ENCODE results near the gene NXPE3.
A peak's percentile ranks its signal among the peaks of the same experiment; 100 is the strongest.

NXPE3 gene

DNA sequence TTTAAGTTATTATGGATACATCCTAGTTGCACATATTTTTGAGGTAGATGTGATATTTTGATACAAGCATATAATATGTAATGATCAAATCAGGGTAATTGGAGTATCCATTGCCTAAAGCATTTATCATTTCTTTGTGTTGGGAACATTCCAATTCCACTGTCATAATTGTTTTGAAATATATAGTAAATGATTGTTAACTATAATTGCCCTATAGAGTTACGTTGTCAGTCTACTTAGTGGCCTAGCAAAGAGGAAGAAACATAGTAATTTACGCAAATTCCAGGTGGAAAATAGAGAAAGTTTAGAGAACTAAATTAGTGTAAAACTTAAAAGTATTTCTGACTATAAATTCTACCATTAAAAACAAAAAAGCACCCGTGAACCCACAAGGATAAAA, 24.9 kb downstream of the NXPE3 start:
- Histone ChIP-seq H3K4me1 (ENCODE audit: control insufficient read depth, low read length) (peaks cover 1% of the 10 kb centered on the region; the same call in 1 of the 2 replicates), H3K36me3 (ENCODE audit: control insufficient read depth, low read length) (peaks cover 50% of the 10 kb centered on the region), H3K27ac (ENCODE audit: low read depth, low read length) (no peak overlapping the region), H3K9me3 (ENCODE audit: control insufficient read depth, insufficient read depth, low read length) (no peaks in the 10 kb centered on the region), H3K79me2 (ENCODE audit: control insufficient read depth, low read length) (0 out of 2 replicates have a peak, but pooled peaks cover 8% of the 10 kb centered on the region), H3K4me2 (ENCODE audit: low read length) (no peak overlapping the region), H3F3A (ENCODE audit: control insufficient read depth, insufficient read depth) (peaks cover 3% of the 10 kb centered on the region; the same call in 1 of the 2 replicates), H3K4me3 (ENCODE audit: low read length) (no peak overlapping the region), H3K27me3 (ENCODE audit: control insufficient read depth, low read length) (no peaks in the 10 kb centered on the region), H4K20me1 (ENCODE audit: control insufficient read depth, insufficient read depth, low read depth, low read length) (no peaks in the 10 kb centered on the region), H3K9me2 (replicated peaks; ENCODE audit: control insufficient read depth, low read length) (no peaks in the 10 kb centered on the region)
- TF ChIP-seq, protein P1, sequence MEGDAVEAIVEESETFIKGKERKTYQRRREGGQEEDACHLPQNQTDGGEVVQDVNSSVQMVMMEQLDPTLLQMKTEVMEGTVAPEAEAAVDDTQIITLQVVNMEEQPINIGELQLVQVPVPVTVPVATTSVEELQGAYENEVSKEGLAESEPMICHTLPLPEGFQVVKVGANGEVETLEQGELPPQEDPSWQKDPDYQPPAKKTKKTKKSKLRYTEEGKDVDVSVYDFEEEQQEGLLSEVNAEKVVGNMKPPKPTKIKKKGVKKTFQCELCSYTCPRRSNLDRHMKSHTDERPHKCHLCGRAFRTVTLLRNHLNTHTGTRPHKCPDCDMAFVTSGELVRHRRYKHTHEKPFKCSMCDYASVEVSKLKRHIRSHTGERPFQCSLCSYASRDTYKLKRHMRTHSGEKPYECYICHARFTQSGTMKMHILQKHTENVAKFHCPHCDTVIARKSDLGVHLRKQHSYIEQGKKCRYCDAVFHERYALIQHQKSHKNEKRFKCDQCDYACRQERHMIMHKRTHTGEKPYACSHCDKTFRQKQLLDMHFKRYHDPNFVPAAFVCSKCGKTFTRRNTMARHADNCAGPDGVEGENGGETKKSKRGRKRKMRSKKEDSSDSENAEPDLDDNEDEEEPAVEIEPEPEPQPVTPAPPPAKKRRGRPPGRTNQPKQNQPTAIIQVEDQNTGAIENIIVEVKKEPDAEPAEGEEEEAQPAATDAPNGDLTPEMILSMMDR (IDR thresholded peaks at IDR 0.05; ENCODE audit: low read depth, low read length, poor library complexity, severe bottlenecking) = no peak
- no peak for TF ChIP-seq EZH2phosphoT487 (IDR thresholded peaks at IDR 0.05; ENCODE audit: borderline replicate concordance, low read length)

DNA sequence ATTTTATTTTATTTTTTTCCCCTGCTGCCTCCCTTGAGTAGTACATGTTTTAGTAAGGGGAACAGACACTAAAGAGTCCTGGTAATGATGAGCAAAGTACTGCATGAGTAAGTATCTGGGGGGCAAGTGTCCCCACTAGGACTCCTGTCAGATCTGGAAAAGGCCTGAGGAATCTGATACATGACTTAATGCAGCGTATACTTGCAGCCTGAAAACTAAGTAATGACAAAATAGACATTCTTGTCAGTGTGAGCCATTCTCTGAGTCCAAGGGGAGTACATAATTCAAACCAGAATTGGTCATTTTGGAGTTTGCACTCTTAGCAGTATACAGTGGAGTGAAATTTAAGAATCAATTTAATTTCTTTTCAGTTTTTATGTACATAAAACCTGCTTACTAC, 27.5 kb downstream of the NXPE3 start:
- Histone ChIP-seq H3K4me1 (ENCODE audit: control insufficient read depth, low read length) (peaks cover 21% of the 10 kb centered on the region), H3K9me3 (ENCODE audit: control insufficient read depth, insufficient read depth, low read length) (no peaks in the 10 kb centered on the region)
- TF ChIP-seq EZH2phosphoT487 (IDR thresholded peaks at IDR 0.05; ENCODE audit: borderline replicate concordance, low read length) = no peak

DNA sequence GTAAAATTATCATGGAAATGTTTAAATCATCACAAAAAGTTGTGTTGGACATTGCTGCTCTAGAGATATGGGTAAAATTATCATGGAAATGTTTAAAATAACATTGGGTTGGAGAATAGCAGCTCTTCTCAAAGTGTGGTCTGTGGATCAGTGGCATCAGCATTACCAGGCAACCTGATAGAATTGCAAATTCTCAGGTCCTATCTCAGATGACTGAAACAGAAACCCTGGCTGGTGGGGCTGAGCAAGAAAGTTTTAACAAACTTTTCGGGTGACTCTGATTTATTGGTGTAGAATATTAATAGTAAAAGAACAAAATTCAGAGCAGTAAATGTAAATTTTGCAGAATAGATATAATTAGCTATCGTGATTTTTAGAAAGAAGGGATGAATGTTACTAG, 28.9 kb downstream of the NXPE3 start:
- Histone ChIP-seq H3K4me2 (ENCODE audit: low read length) (no peak overlapping the region), H3K9me2 (replicated peaks; ENCODE audit: control insufficient read depth, low read length) (no peaks in the 10 kb centered on the region), H3K36me3 (ENCODE audit: control insufficient read depth, low read length) (peaks cover 28% of the 10 kb centered on the region)

More for the DNA sequence above, 27.5 kb downstream of the NXPE3 start:
- Histone ChIP-seq H3K27ac (ENCODE audit: low read depth, low read length) (no peak overlapping the region), H3K79me2 (ENCODE audit: control insufficient read depth, low read length) (0 out of 2 replicates have a peak, but pooled peaks cover 8% of the 10 kb centered on the region), H3F3A (ENCODE audit: control insufficient read depth, insufficient read depth) (peaks cover 3% of the 10 kb centered on the region; the same call in 1 of the 2 replicates), H3K4me2 (ENCODE audit: low read length) (no peak overlapping the region), H3K36me3 (ENCODE audit: control insufficient read depth, low read length) (peaks cover 42% of the 10 kb centered on the region), H3K27me3 (ENCODE audit: control insufficient read depth, low read length) (no peaks in the 10 kb centered on the region), H3K9me2 (replicated peaks; ENCODE audit: control insufficient read depth, low read length) (no peaks in the 10 kb centered on the region), H3K4me3 (ENCODE audit: low read length) (no peak overlapping the region), H4K20me1 (ENCODE audit: control insufficient read depth, insufficient read depth, low read depth, low read length) (no peaks in the 10 kb centered on the region)

DNA sequence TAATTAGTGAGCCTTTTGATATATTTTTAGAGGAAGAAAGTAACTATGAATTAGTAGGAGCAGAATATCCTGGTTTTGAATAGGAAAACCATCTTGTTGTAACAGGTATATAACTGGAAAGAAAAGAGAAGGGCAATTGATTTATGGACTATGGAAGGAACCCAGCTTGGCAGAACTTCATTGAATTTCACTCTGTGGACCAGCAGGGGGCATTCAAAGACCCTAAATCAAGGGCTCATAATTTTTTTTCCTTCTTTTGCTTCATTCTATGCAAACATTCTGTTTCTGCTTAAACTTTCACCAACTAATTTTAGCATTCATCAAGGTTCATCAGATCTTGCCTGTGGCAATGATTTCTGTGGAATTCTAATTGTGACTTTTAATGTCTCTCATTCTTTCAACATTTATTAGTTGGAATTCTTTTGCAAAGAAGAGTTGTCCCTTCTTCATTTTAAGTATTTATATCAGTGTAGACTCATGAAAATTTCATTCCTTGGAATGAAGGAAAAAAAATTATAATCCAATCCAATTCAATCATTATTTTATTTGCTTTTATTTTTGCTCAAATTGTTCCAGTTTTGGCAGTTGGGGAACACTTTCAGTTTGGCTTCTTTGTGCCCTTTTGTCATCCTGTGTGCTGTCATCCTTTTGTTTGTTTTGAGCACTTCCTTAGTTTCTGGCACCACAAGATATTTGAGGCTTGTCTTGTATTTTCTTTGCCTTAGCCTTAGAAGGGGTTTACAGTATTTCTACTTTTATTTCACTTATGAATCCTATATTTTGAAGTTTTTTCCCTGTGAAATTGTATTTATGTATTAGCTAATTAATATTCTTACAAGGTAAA, 30.4 kb downstream of the NXPE3 start:
- Histone ChIP-seq H3K4me3 (ENCODE audit: low read length) (no peak overlapping the region), H3K4me2 (ENCODE audit: low read length) (peak overlapping the region; percentile 23; the same call in 1 of the 2 replicates), H3K9me2 (replicated peaks; ENCODE audit: control insufficient read depth, low read length) (no peaks in the 10 kb centered on the region), H3K9me3 (ENCODE audit: control insufficient read depth, insufficient read depth, low read length) (no peaks in the 10 kb centered on the region), H3K79me2 (ENCODE audit: control insufficient read depth, low read length) (peaks cover 10% of the 10 kb centered on the region; the same call in 1 of the 2 replicates), H3K4me1 (ENCODE audit: control insufficient read depth, low read length) (peaks cover 30% of the 10 kb centered on the region), H4K20me1 (ENCODE audit: control insufficient read depth, insufficient read depth, low read depth, low read length) (no peaks in the 10 kb centered on the region), H3K27me3 (ENCODE audit: control insufficient read depth, low read length) (no peaks in the 10 kb centered on the region), H3K36me3 (ENCODE audit: control insufficient read depth, low read length) (peaks cover 15% of the 10 kb centered on the region), H3K27ac (ENCODE audit: low read depth, low read length) (no peak overlapping the region), H3F3A (ENCODE audit: control insufficient read depth, insufficient read depth) (no peaks in the 10 kb centered on the region)
- no peak for TF ChIP-seq EZH2phosphoT487 (IDR thresholded peaks at IDR 0.05; ENCODE audit: borderline replicate concordance, low read length)
- TF ChIP-seq, protein P1 (IDR thresholded peaks at IDR 0.05; ENCODE audit: low read depth, low read length, poor library complexity, severe bottlenecking) = peak; percentile 82

More for the DNA sequence above, 28.9 kb downstream of the NXPE3 start:
- Histone ChIP-seq H3K4me1 (ENCODE audit: control insufficient read depth, low read length) (peaks cover 22% of the 10 kb centered on the region), H3K79me2 (ENCODE audit: control insufficient read depth, low read length) (0 out of 2 replicates have a peak, but pooled peaks cover 8% of the 10 kb centered on the region), H3K4me3 (ENCODE audit: low read length) (no peak overlapping the region), H3K27ac (ENCODE audit: low read depth, low read length) (no peak overlapping the region), H3F3A (ENCODE audit: control insufficient read depth, insufficient read depth) (no peaks in the 10 kb centered on the region), H3K9me3 (ENCODE audit: control insufficient read depth, insufficient read depth, low read length) (no peaks in the 10 kb centered on the region), H4K20me1 (ENCODE audit: control insufficient read depth, insufficient read depth, low read depth, low read length) (no peaks in the 10 kb centered on the region), H3K27me3 (ENCODE audit: control insufficient read depth, low read length) (no peaks in the 10 kb centered on the region)
- TF ChIP-seq EZH2phosphoT487 (IDR thresholded peaks at IDR 0.05; ENCODE audit: borderline replicate concordance, low read length) = no peak
